Trophoblast cell (in vitro differentiated cells and primary cell): ENCODE data around the gene SGCD.

Experiments
- DNase-seq, 2 donors: peaks; one replicate each; pipeline ENCODE4 v3.0.0-alpha.2; 2016
- H2AFZ ChIP-seq: 2 replicates; pipeline ENCODE4 v1.6.1; 2013; ENCODE audit warnings: low read length, moderate library complexity, mild to moderate bottlenecking; ENCODE audit not compliant: insufficient read depth, poor library complexity
- H2AK5ac ChIP-seq: 2 replicates; pipeline ENCODE4 v1.6.1; 2013; ENCODE audit warnings: mild to moderate bottlenecking, low read length
- H2BK120ac ChIP-seq: 2 replicates; pipeline ENCODE4 v1.6.1; 2013; ENCODE audit warnings: low read length, mild to moderate bottlenecking, moderate library complexity; ENCODE audit not compliant: insufficient read depth, poor library complexity
- H2BK12ac ChIP-seq: 2 replicates; pipeline ENCODE4 v1.6.1; 2013; ENCODE audit warnings: mild to moderate bottlenecking, low read length, moderate library complexity
- H2BK5ac ChIP-seq: 2 replicates; pipeline ENCODE4 v1.6.1; 2013; ENCODE audit warnings: low read length, low read depth, moderate library complexity, mild to moderate bottlenecking; ENCODE audit not compliant: poor library complexity
- H3K14ac ChIP-seq: 2 replicates; pipeline ENCODE4 v1.6.1; 2013; ENCODE audit warnings: mild to moderate bottlenecking, low read length
- H3K18ac ChIP-seq: 2 replicates; pipeline ENCODE4 v1.6.1; 2013; ENCODE audit warnings: mild to moderate bottlenecking, low read length
- H3K23ac ChIP-seq: 2 replicates; pipeline ENCODE4 v1.6.1; 2013; ENCODE audit warnings: low read length
- H3K27ac ChIP-seq: 2 replicates; pipeline ENCODE4 v1.5.1; 2013; ENCODE audit warnings: low read depth, mild to moderate bottlenecking, inconsistent platforms, low read length, moderate library complexity
- H3K27me3 ChIP-seq: 2 replicates; pipeline ENCODE4 v1.6.1; 2013; ENCODE audit warnings: inconsistent platforms, mild to moderate bottlenecking, low read length, moderate library complexity; ENCODE audit not compliant: insufficient read depth
- H3K36me3 ChIP-seq, 2 experiments: 1 replicate in 1 of 2; 2 replicates in 1 of 2; pipeline ENCODE4 v1.6.1; 2013; ENCODE audit warnings: low read length in 2 of 2, mild to moderate bottlenecking in 2 of 2, moderate library complexity in 1 of 2; ENCODE audit not compliant: insufficient read depth in 2 of 2, control insufficient read depth in 1 of 2
- H3K4ac ChIP-seq: 2 replicates; pipeline ENCODE4 v1.6.1; 2013; ENCODE audit warnings: low read depth, mild to moderate bottlenecking, low read length, moderate library complexity
- H3K4me1 ChIP-seq, 2 experiments: 1 replicate in 1 of 2; 2 replicates in 1 of 2; pipeline ENCODE4 v1.6.1; 2013; ENCODE audit warnings: low read length in 2 of 2, mild to moderate bottlenecking in 2 of 2, moderate library complexity in 1 of 2; ENCODE audit not compliant: insufficient read depth in 2 of 2, control insufficient read depth in 1 of 2
- H3K4me2 ChIP-seq: 2 replicates; pipeline ENCODE4 v1.6.1; 2013; ENCODE audit warnings: inconsistent platforms, mild to moderate bottlenecking, low read length, moderate library complexity
- H3K4me3 ChIP-seq: 2 replicates; pipeline ENCODE4 v1.5.1; 2013; ENCODE audit warnings: mild to moderate bottlenecking, low read depth, low read length, inconsistent platforms
- H3K79me1 ChIP-seq: one replicate; pipeline ENCODE4 v1.6.1; 2013; ENCODE audit warnings: low read length
- H3K79me2 ChIP-seq: 2 replicates; pipeline ENCODE4 v1.6.1; 2013; ENCODE audit warnings: low read length, mild to moderate bottlenecking; ENCODE audit not compliant: control insufficient read depth, insufficient read depth, poor library complexity
- H3K9ac ChIP-seq: 2 replicates; pipeline ENCODE4 v1.6.1; 2013; ENCODE audit warnings: mild to moderate bottlenecking, low read length
- H3K9me3 ChIP-seq: 2 replicates; pipeline ENCODE4 v1.6.1; 2013; ENCODE audit warnings: low read depth, mild to moderate bottlenecking, control low read depth, inconsistent platforms, low read length; ENCODE audit not compliant: insufficient read depth
- H4K12ac ChIP-seq: 2 replicates; pipeline ENCODE4 v1.6.1; 2013; ENCODE audit warnings: low read depth, mild to moderate bottlenecking, low read length, moderate library complexity
- H4K8ac ChIP-seq: 2 replicates; pipeline ENCODE4 v1.6.1; 2013; ENCODE audit warnings: low read depth, mild to moderate bottlenecking, low read length, moderate library complexity
- H4K91ac ChIP-seq: one replicate; pipeline ENCODE4 v1.6.1; 2013; ENCODE audit warnings: low read depth, mild to moderate bottlenecking, low read length, moderate library complexity
- WGBS: extraction: QIAGEN DNeasy Blood & Tissue Kit; methylation state at CpG from one replicate; pipeline ENCODE4 v1.1.7; 2013; ENCODE audit warnings: missing lambda C conversion rate; ENCODE audit not compliant: insufficient read length, insufficient coverage; ENCODE audit errors: extremely low coverage; 5-methylcytosine and 5-hydroxymethylcytosine counted together

The SGCD gene

DNA sequence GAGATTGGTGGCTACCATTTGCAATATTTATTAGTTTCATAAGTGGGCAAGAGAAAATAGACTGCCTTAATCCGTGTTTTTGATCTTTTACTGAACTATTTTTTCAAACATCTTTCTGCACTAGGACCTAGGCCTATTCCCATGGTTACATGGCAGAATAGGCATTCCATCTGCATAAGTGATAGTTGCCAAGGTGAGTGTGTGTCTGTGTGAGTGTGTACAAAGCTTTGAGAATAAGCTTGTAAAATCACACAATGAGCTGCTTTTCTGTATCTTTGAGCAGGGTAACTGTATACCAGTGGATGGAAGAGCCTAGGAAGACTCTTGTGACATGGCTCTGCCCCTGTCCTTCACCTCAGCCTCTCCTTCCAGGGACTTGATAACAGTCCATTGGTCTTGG lies 92.7 kb downstream of the SGCD start:
- H2AK5ac ChIP-seq, result no peak overlapping the region
- no CpG with 5 or more reads among the region's 1 CpG for WGBS
- no peak overlapping the region for H3K4me2 ChIP-seq

DNA sequence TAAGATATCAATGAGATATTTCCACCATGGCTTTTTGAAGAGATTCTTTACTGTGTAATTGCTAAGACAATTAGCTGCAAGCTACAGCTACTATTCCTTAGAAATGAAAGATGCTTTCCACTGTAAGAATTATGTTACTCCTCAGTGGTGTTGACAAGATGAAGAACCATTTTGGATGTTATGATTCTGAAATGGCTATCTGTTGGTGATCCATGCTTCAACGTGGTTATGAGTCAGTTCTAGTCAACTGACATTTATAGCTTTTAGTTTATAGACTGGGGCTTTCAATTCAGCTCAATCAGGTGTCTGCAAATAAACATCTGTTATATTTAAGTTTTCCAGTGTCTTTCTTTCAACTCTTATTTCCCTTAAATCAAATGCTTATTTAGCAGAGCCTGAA lies 93.7 kb downstream of the SGCD start:
- no peak overlapping the region for H3K23ac ChIP-seq
- H3K4ac ChIP-seq, result no peak overlapping the region
- H2AFZ ChIP-seq, result no peak overlapping the region
- no peak overlapping the region for H3K4me3 ChIP-seq
- H4K8ac ChIP-seq, result no peak overlapping the region
- no peaks in the 10 kb centered on the region for H3K27me3 ChIP-seq
- no peak overlapping the region for H2BK5ac ChIP-seq
- H2BK120ac ChIP-seq, result no peak overlapping the region
- H3K79me1 ChIP-seq, result no peaks in the 10 kb centered on the region
- no CpG with 5 or more reads among the region's 1 CpG for WGBS
- H3K18ac ChIP-seq, result no peak overlapping the region
- H3K9me3 ChIP-seq, result no peaks in the 10 kb centered on the region
- H4K91ac ChIP-seq, result no peak overlapping the region
- no peak overlapping the region for H3K14ac ChIP-seq
- no peak for DNase-seq
- no peak overlapping the region for H3K9ac ChIP-seq
- no peaks in the 10 kb centered on the region for H3K36me3 ChIP-seq
- H2BK12ac ChIP-seq, result no peak overlapping the region
- no peak overlapping the region for H4K12ac ChIP-seq
- H3K4me1 ChIP-seq, result no peaks in the 10 kb centered on the region
- no peaks in the 10 kb centered on the region for H3K79me2 ChIP-seq
- no peak overlapping the region for H2AK5ac ChIP-seq
- no peak overlapping the region for H3K27ac ChIP-seq
- H3K4me2 ChIP-seq, result no peak overlapping the region

More for the DNA sequence above, 92.7 kb downstream of the SGCD start:
- Histone ChIP-seq H3K27me3 (no peaks in the 10 kb centered on the region), H3K4me3 (no peak overlapping the region), H4K91ac (no peak overlapping the region), H3K4ac (no peak overlapping the region), H3K79me2 (no peaks in the 10 kb centered on the region), H3K4me1 (no peaks in the 10 kb centered on the region), H4K12ac (no peak overlapping the region), H3K9ac (no peak overlapping the region), H3K23ac (no peak overlapping the region), H2BK12ac (no peak overlapping the region), H3K36me3 (no peaks in the 10 kb centered on the region), H2AFZ (no peak overlapping the region), H2BK120ac (no peak overlapping the region), H3K27ac (no peak overlapping the region), H2BK5ac (no peak overlapping the region), H4K8ac (no peak overlapping the region), H3K18ac (no peak overlapping the region), H3K9me3 (no peaks in the 10 kb centered on the region), H3K14ac (no peak overlapping the region), H3K79me1 (no peaks in the 10 kb centered on the region)
- no peak for DNase-seq

DNA sequence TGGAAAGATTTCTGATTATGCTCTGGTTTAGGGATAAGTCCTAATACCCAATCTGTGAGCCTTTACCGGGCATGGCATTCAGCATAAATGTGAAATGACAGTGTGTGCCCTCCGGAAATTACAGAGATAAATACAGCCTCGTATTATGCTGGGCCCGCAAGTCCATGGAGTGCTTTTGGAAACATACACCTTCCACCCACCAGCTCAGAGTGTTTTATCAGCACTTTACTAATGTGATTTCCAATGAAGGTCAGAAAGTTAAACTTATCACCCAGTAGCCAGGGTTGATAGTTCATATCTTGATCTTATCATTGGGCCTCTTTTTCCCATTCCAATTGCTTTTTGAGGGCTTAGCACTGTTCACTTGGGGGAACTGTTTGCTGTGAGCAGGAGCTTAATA lies 94.8 kb downstream of the SGCD start:
- WGBS, result no CpG with 5 or more reads among the region's 4 CpGs
- no peak overlapping the region for H3K4ac ChIP-seq
- no peak overlapping the region for H4K91ac ChIP-seq
- H3K23ac ChIP-seq, result no peak overlapping the region
- no peaks in the 10 kb centered on the region for H3K79me2 ChIP-seq
- no peak overlapping the region for H2AK5ac ChIP-seq
- no peak overlapping the region for H4K8ac ChIP-seq
- no peaks in the 10 kb centered on the region for H3K36me3 ChIP-seq
- no peak overlapping the region for H4K12ac ChIP-seq
- no peak overlapping the region for H2BK120ac ChIP-seq
- no peak overlapping the region for H3K9ac ChIP-seq
- no peak overlapping the region for H3K27ac ChIP-seq
- no peak overlapping the region for H2BK5ac ChIP-seq
- H3K27me3 ChIP-seq, result no peaks in the 10 kb centered on the region
- no peak overlapping the region for H2BK12ac ChIP-seq
- H3K14ac ChIP-seq, result no peak overlapping the region
- H3K9me3 ChIP-seq, result no peaks in the 10 kb centered on the region
- H3K4me1 ChIP-seq, result no peaks in the 10 kb centered on the region
- no peak overlapping the region for H3K18ac ChIP-seq
- no peak overlapping the region for H3K4me2 ChIP-seq
- no peak overlapping the region for H2AFZ ChIP-seq
- H3K4me3 ChIP-seq, result no peak overlapping the region
- no peak for DNase-seq
- H3K79me1 ChIP-seq, result no peaks in the 10 kb centered on the region

DNA sequence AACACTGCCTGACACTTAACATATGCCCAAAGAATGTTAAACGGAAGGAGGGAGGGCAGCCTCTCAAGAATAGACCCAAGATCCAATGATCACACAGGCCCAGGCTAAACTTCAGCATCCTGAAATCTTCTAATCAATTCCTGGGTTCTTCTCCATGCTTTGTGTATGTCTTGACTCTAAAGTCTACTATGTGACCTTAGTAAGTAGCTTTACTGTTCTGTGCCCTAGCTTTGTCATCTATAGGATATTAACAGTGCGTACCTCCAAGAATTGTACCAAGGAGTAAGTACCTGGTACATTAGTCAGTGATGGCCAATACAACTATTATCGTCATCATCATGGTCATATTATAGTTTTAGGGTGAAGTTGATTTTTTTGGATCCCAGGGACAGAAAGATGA lies 96.6 kb downstream of the SGCD start:
- H3K23ac ChIP-seq, result no peak overlapping the region
- H3K9me3 ChIP-seq, result no peaks in the 10 kb centered on the region
- H4K8ac ChIP-seq, result no peak overlapping the region
- no peak overlapping the region for H3K4me3 ChIP-seq
- H2BK120ac ChIP-seq, result no peak overlapping the region
- no peak overlapping the region for H3K4ac ChIP-seq
- no peak overlapping the region for H4K12ac ChIP-seq
- no peak overlapping the region for H4K91ac ChIP-seq
- H3K79me2 ChIP-seq, result no peaks in the 10 kb centered on the region
- no peaks in the 10 kb centered on the region for H3K4me1 ChIP-seq
- H3K79me1 ChIP-seq, result no peaks in the 10 kb centered on the region
- no peak overlapping the region for H3K4me2 ChIP-seq
- H2BK12ac ChIP-seq, result no peak overlapping the region
- H3K27me3 ChIP-seq, result no peaks in the 10 kb centered on the region
- DNase-seq, result no peak
- WGBS, result no CpG with 5 or more reads among the region's 3 CpGs
- no peak overlapping the region for H3K9ac ChIP-seq
- H3K14ac ChIP-seq, result no peak overlapping the region
- H2AK5ac ChIP-seq, result no peak overlapping the region
- no peak overlapping the region for H3K18ac ChIP-seq
- no peak overlapping the region for H3K27ac ChIP-seq
- H2AFZ ChIP-seq, result no peak overlapping the region
- H2BK5ac ChIP-seq, result no peak overlapping the region
- no peaks in the 10 kb centered on the region for H3K36me3 ChIP-seq
